Activated B cell treated with CpG ODN at 0.5 μM for 24 hours (primary cell): ENCODE results near the gene ZNF674. TPM values are rescaled to one million over a fixed set of nuclear protein-coding genes. Genes with fewer than 3 reads are reported as not detected.

Experiments used
- ATAC-seq: fragments of 200-7000 bp; cut with Tn5 transposase; one replicate; pipeline ENCODE4 v1.10.0; 2021; ENCODE audit warnings: low read depth, mild to moderate bottlenecking, moderate library complexity
- CTCF ChIA-PET: fragments of 350-600 bp; sonication (Branson Sonifier 250); formaldehyde crosslinking; loops from one replicate; lab custom pipeline; 2021; ENCODE audit warnings: antibody characterized with exemption; lab: Charles Lee
- POLR2A ChIA-PET: fragments of 350-600 bp; sonication (Branson Sonifier 250); formaldehyde crosslinking; loops from one replicate; lab custom pipeline; 2021; ENCODE audit warnings: antibody characterized with exemption; lab: Charles Lee
- DNase-seq: peaks from one replicate; pipeline ENCODE4 v3.0.0; 2022
- H3K27ac Mint-ChIP-seq: one replicate; pipeline ENCODE4 v1.8.0; 2020; ENCODE audit warnings: mixed read lengths
- H3K27me3 Mint-ChIP-seq: one replicate; pipeline ENCODE4 v1.8.0; 2021; ENCODE audit warnings: mixed read lengths
- H3K36me3 Mint-ChIP-seq: one replicate; pipeline ENCODE4 v1.8.0; 2021; ENCODE audit warnings: low read depth, mixed read lengths
- H3K4me1 Mint-ChIP-seq: one replicate; pipeline ENCODE4 v1.8.0; 2021; ENCODE audit warnings: mixed read lengths
- H3K4me3 Mint-ChIP-seq: one replicate; pipeline ENCODE4 v1.8.0; 2020; ENCODE audit warnings: mild to moderate bottlenecking, mixed read lengths
- H3K9me3 Mint-ChIP-seq: one replicate; pipeline ENCODE4 v1.8.0; 2020; ENCODE audit warnings: mixed read lengths
- intact Hi-C: fragments of 100-400 bp; cut with micrococcal nuclease; formaldehyde crosslinking; loops from one replicate; pipeline ENCODE4 v1.15.1; 2024
- total RNA-seq: library from RNA; stranded (reverse); gene quantifications from 2 replicates; pipeline ENCODE4 v1.2.3, GENCODE V29; 2022
- TF ChIP-seq, protein P1 (sequence below): fragments of 200-600 bp; IDR thresholded peaks from one replicate; pipeline ENCODE4 v1.8.0; 2022; ENCODE audit warnings: antibody characterized with exemption, mild to moderate bottlenecking

Gene ZNF674
- total RNA-seq, 1 donor from 2014 or later: 1.6 TPM

DNA sequence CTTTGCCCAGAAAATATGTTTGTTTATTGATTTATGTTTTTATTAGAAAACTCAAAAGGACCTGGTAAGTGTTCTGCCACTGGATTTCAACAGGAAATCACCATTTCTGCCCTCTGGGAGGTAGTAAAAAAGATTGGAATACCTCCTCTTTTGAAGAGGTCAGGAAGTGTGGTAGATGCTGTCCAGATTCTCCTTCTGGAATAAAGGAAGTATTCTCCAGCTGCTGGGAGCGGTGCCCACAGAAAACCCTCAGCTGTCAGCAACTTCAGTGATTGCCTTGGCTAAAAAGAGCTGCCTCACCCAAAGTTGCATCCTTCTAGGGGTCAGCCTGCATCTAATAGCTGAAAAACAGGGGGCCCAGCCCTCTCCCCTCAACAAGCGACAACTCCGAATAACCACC lies 13.8 kb upstream of the ZNF674 start:
- H3K36me3 Mint-ChIP-seq: no peaks in the 10 kb centered on the region
- H3K27me3 Mint-ChIP-seq: peaks cover 8% of the 10 kb centered on the region

DNA sequence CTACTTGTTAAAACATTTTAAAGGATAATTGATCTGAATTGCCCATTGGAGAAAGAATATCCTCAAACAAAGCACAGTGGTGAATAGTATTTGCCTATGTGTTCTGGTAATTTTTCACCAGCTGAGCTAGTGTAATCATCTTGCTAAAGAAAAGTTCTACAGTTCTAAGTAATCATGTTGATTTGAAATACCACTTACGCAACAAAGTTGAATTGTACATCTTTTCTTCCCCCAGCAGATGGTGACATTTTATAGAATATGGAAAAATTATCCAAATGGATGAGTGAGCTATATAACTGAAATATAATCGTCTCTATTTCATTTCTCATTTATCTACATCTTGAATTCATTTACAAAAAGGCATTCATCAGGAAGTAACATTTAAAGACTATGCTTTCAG lies 9.7 kb upstream of the ZNF674 start:
- Mint-ChIP-seq H3K4me3 (no peak overlapping the region), H3K27ac (no peak overlapping the region), H3K27me3 (peaks cover 6% of the 10 kb centered on the region), H3K4me1 (no peaks in the 10 kb centered on the region), H3K9me3 (no peaks in the 10 kb centered on the region), H3K36me3 (no peaks in the 10 kb centered on the region)
- intact Hi-C loops: loop anchor here (1.0 kb wide), 4 partner anchors 87 to 241 kb away; partner anchors contain the start of gene SLC9A7
- no peak for ATAC-seq
- CTCF ChIA-PET: interaction anchor here (1.0 to 4.2 kb wide), 3 partner anchors 17 to 242 kb away, joined by 4 to 26 read pairs (median 5); no protein-coding TSS in a partner anchor
- POLR2A ChIA-PET: interaction anchor here (0.7 kb wide), 2 partner anchors 204 to 242 kb away, joined by 3 to 6 read pairs; partner anchors contain the start of gene SLC9A7
- DNase-seq: no peak
- TF ChIP-seq, protein P1, sequence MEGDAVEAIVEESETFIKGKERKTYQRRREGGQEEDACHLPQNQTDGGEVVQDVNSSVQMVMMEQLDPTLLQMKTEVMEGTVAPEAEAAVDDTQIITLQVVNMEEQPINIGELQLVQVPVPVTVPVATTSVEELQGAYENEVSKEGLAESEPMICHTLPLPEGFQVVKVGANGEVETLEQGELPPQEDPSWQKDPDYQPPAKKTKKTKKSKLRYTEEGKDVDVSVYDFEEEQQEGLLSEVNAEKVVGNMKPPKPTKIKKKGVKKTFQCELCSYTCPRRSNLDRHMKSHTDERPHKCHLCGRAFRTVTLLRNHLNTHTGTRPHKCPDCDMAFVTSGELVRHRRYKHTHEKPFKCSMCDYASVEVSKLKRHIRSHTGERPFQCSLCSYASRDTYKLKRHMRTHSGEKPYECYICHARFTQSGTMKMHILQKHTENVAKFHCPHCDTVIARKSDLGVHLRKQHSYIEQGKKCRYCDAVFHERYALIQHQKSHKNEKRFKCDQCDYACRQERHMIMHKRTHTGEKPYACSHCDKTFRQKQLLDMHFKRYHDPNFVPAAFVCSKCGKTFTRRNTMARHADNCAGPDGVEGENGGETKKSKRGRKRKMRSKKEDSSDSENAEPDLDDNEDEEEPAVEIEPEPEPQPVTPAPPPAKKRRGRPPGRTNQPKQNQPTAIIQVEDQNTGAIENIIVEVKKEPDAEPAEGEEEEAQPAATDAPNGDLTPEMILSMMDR: no peak

More for the DNA sequence above, 13.8 kb upstream of the ZNF674 start:
- H3K27ac Mint-ChIP-seq: no peak overlapping the region
- no peak for ATAC-seq
- intact Hi-C loops: no loop called here
- peaks cover 17% of the 10 kb centered on the region for H3K4me1 Mint-ChIP-seq
- DNase-seq: no peak
- POLR2A ChIA-PET: no interaction called here
- no peaks in the 10 kb centered on the region for H3K9me3 Mint-ChIP-seq
- CTCF ChIA-PET: no interaction called here
- TF ChIP-seq, protein P1: no peak
- H3K4me3 Mint-ChIP-seq: no peak overlapping the region

DNA sequence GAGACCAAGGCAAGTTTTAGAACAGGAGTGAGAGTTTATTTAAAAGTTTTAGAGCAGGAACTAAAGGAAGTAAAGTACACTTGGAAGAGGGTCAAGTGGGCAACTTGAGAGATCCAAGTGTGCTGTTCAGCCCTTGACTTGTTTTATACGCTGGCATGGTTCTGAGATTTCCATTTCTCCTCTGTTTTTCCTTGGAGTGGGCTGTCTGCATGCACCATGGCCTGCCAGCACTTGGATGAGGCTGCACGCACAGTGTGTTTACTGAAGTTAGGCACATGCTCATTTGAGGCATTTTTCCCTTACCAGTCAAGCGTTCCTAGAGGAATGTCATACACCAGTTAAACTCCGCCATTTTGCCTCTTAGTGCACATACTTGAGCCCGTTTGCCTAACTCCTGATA lies 8.7 kb upstream of the ZNF674 start:
- no peak for DNase-seq
- Mint-ChIP-seq H3K36me3 (peaks cover 5% of the 10 kb centered on the region), H3K9me3 (no peaks in the 10 kb centered on the region), H3K27me3 (peaks cover 6% of the 10 kb centered on the region), H3K27ac (no peak overlapping the region), H3K4me1 (no peaks in the 10 kb centered on the region), H3K4me3 (no peak overlapping the region)
- CTCF ChIA-PET: interaction anchor here (0.6 kb wide), 1 partner anchor 545 kb away, joined by 3 read pairs; no protein-coding TSS in a partner anchor
- POLR2A ChIA-PET: interaction anchor here (0.5 kb wide), 1 partner anchor 245 kb away, joined by 3 read pairs; no protein-coding TSS in a partner anchor
- ATAC-seq: no peak
- TF ChIP-seq, protein P1: no peak
- intact Hi-C loops: no loop called here

DNA sequence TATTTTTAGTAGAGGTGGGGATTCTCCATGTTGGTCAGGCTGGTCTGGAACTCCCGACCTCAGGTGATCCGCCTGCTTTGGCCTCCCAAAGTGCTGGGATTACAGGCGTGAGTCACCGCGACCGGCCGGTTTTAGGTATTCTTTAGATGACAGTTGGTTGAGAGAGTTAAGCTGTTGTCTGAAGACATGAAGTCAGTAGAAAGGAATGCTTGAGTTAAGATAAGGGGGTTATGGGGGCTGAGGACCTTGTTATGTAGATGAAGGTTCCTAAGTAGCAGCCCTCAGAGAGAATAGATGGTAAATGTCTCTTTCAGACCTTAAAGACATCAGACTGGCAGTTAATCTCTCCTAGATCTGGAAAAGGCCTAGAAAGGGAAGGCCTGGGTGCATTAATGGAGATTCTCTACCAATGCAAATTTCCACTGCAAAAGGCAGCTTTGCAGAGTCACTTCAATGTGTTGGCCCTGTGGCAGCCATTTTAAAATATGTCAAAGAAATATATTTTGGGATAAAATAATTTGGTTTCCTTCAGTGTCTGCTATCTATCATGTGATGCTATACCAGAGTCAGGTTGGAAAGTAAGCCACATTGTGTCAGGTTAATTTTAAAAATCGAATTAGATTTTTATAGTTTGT lies 6.4 kb upstream of the ZNF674 start:
- intact Hi-C loops: no loop called here
- ChIA-PET POLR2A (no interaction called here), CTCF (no interaction called here)

DNA sequence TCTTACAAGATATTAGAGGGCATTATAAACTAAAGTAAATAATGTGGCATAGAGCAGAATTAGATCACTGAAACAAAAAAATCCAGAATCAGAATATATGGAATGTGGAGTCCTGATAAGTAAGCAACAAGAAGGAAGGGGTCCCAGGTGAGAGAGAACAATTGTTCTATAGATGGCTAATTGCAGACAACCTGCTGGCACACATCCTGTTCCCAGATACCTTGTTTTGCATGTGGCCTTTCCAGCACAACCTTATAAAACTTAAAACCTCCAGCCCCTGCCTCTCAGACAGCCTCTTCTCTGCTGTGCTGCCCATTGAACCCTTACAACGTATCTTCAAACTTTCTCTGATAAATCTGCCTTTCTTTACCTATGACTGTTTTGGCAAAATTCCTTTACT lies 4.7 kb upstream of the ZNF674 start:
- ChIA-PET CTCF (no interaction called here), POLR2A (no interaction called here)
- Mint-ChIP-seq H3K27me3 (no peaks in the 10 kb centered on the region), H3K4me3 (no peak overlapping the region), H3K4me1 (peaks cover 14% of the 10 kb centered on the region), H3K36me3 (peaks cover 16% of the 10 kb centered on the region), H3K9me3 (no peaks in the 10 kb centered on the region), H3K27ac (no peak overlapping the region)
- ATAC-seq (no peak), DNase-seq (no peak)
- TF ChIP-seq, protein P1: no peak
- intact Hi-C loops: no loop called here

More for the DNA sequence above, 6.4 kb upstream of the ZNF674 start:
- no peak for DNase-seq
- TF ChIP-seq, protein P1: no peak
- H3K4me3 Mint-ChIP-seq: no peak overlapping the region
- H3K9me3 Mint-ChIP-seq: no peaks in the 10 kb centered on the region
- no peaks in the 10 kb centered on the region for H3K27me3 Mint-ChIP-seq
- ATAC-seq: no peak
- peaks cover 10% of the 10 kb centered on the region for H3K36me3 Mint-ChIP-seq
- H3K27ac Mint-ChIP-seq: no peak overlapping the region
- H3K4me1 Mint-ChIP-seq: peaks cover 2% of the 10 kb centered on the region
